HepG2 (cell line): Measurements from ENCODE around the gene TTN. TPM values are rescaled to one million over a fixed set of nuclear protein-coding genes. Genes with fewer than 3 reads are reported as not detected.

ENCODE experiments used
- CBX1 ChIP-seq: IDR thresholded peaks from one replicate; pipeline ENCODE4 v1.6.1; 2016; ENCODE audit warnings: antibody characterized with exemption, low read depth
- ELF4 ChIP-seq: sonication (generic); formaldehyde crosslinking; IDR thresholded peaks from 2 replicates; pipeline ENCODE4 v1.5.0; 2020; ENCODE audit warnings: missing genetic modification reagents, mild to moderate bottlenecking, moderate library complexity, borderline replicate concordance
- GPN1 ChIP-seq: sonication (generic); formaldehyde crosslinking; IDR thresholded peaks from 2 replicates; pipeline ENCODE4 v1.5.1; 2020; ENCODE audit warnings: missing genetic modification reagents, borderline replicate concordance
- KDM5B ChIP-seq: sonication (generic); formaldehyde crosslinking; IDR thresholded peaks from 2 replicates; pipeline ENCODE4 v1.4.0; 2020; ENCODE audit warnings: missing genetic modification reagents, mild to moderate bottlenecking, borderline replicate concordance
- KLF11 ChIP-seq: IDR thresholded peaks from 2 replicates; pipeline ENCODE4 v1.6.1; 2016; ENCODE audit warnings: missing compliant biosample characterization
- KLF15 ChIP-seq: sonication (generic); formaldehyde crosslinking; IDR thresholded peaks from 2 replicates; pipeline ENCODE4 v1.8.1; 2023; ENCODE audit warnings: borderline replicate concordance, mild to moderate bottlenecking, inconsistent platforms, missing genetic modification reagents, mixed read lengths
- KMT2A ChIP-seq: sonication (generic); formaldehyde crosslinking; IDR thresholded peaks from 2 replicates; pipeline ENCODE4 v1.4.0; 2020; ENCODE audit warnings: missing genetic modification reagents
- LCORL ChIP-seq, 2 experiments: fragments of 450-650 bp in 1 of 2; sonication (generic) in 1 of 2; formaldehyde crosslinking in 1 of 2; IDR thresholded peaks; 2 replicates each; pipeline versions ENCODE4 v1.5.0 to v1.6.1; 2017 to 2020; ENCODE audit warnings: antibody characterized with exemption in 1 of 2, missing genetic modification reagents in 1 of 2
- PBX2 ChIP-seq: IDR thresholded peaks from 2 replicates; pipeline ENCODE4 v1.6.1; 2016; ENCODE audit warnings: control low read depth
- POLR2AphosphoS2 ChIP-seq: IDR thresholded peaks from 2 replicates; pipeline ENCODE4 v1.6.1; 2011; ENCODE audit warnings: low read depth, low read length, improper control_type of control experiment
- RCOR2 ChIP-seq: IDR thresholded peaks from 2 replicates; pipeline ENCODE4 v1.6.1; 2016; ENCODE audit warnings: missing biosample characterization, missing genetic modification reagents
- SP1 ChIP-seq, 2 experiments: fragments of 450-650 bp in 1 of 2; sonication (generic) in 1 of 2; formaldehyde crosslinking in 1 of 2; IDR thresholded peaks; 2 replicates each; pipeline versions ENCODE4 v1.4.0 to v1.6.1; 2016 to 2020; ENCODE audit warnings: missing genetic modification reagents in 1 of 2
- SP2 ChIP-seq: sonication (generic); formaldehyde crosslinking; IDR thresholded peaks from 2 replicates; pipeline ENCODE4 v1.5.1; 2020; ENCODE audit warnings: mild to moderate bottlenecking, missing genetic modification reagents
- SPEN ChIP-seq: sonication (generic); formaldehyde crosslinking; IDR thresholded peaks from 2 replicates; pipeline ENCODE4 v1.5.1; 2020; ENCODE audit warnings: low read depth, mild to moderate bottlenecking, missing genetic modification reagents
- ZNF281 ChIP-seq: sonication (generic); formaldehyde crosslinking; IDR thresholded peaks from 2 replicates; pipeline ENCODE4 v1.4.0; 2020; ENCODE audit warnings: missing genetic modification reagents, borderline replicate concordance
- ZNF430 ChIP-seq: sonication (generic); formaldehyde crosslinking; IDR thresholded peaks from 2 replicates; pipeline ENCODE4 v1.9.0; 2021; ENCODE audit warnings: mild to moderate bottlenecking, missing genetic modification reagents
- ZNF501 ChIP-seq: sonication (generic); formaldehyde crosslinking; IDR thresholded peaks from 2 replicates; pipeline ENCODE4 v1.5.1; 2020; ENCODE audit warnings: mild to moderate bottlenecking, moderate library complexity, missing genetic modification reagents
- ZNF547 ChIP-seq: sonication (generic); formaldehyde crosslinking; IDR thresholded peaks from 2 replicates; pipeline ENCODE4 v1.5.1; 2020; ENCODE audit warnings: mild to moderate bottlenecking, missing genetic modification reagents
- ZNF775 ChIP-seq: sonication (generic); formaldehyde crosslinking; IDR thresholded peaks from 2 replicates; pipeline ENCODE4 v1.4.0; 2020; ENCODE audit warnings: missing genetic modification reagents, mild to moderate bottlenecking, moderate library complexity, borderline replicate concordance
- polyA plus RNA-seq, 8 experiments: library from polyadenylated mRNA; depleted of rRNA in 3 of 8; stranded (reverse) in 7 of 8; unstranded in 1 of 8; fragments of >200 nt; fragmentation: Illumina TruSeq in 4 of 8; extraction: Trizol in 4 of 8; gene quantifications; 2 replicates each; pipeline versions ENCODE4 v1.2.1 to v1.2.3, GENCODE V29; 2011 to 2016; ENCODE audit warnings: low read depth in 4 of 8, missing spikeins in 1 of 8, mixed read lengths in 1 of 8; ENCODE audit not compliant: insufficient read depth in 1 of 8
- total RNA-seq, 5 experiments: library from RNA; depleted of rRNA; stranded (reverse); fragments of >200 nt; fragmentation: Illumina TruSeq; extraction: Trizol; gene quantifications; 2 replicates each; pipeline ENCODE4 v1.2.3, GENCODE V29; 2016; ENCODE audit warnings: low read depth in 1 of 5
- TF ChIP-seq, protein P1 (sequence below): sonication (generic); formaldehyde crosslinking; IDR thresholded peaks from 2 replicates; pipeline ENCODE4 v1.4.0; 2020; ENCODE audit warnings: missing genetic modification reagents
- TF ChIP-seq, protein P2 (sequence below): sonication (generic); formaldehyde crosslinking; IDR thresholded peaks from 2 replicates; pipeline ENCODE4 v1.4.0; 2020; ENCODE audit warnings: missing genetic modification reagents, borderline replicate concordance

Gene TTN
- total and polyA plus RNA-seq, 2 of the 13 experiments (the other 11 are each of a cell fraction or from before 2014, with no cell fraction given), result under 0.01 TPM

- peak; percentile 52; the same call in 1 of the 2 replicates for TF ChIP-seq ZNF547 (CRISPR knock-in tag)
- no peak for TF ChIP-seq LCORL (IDR thresholded peaks at IDR 0.05)
- no peak for TF ChIP-seq LCORL (CRISPR knock-in tag; IDR thresholded peaks at IDR 0.05)
- TF ChIP-seq, protein P1, sequence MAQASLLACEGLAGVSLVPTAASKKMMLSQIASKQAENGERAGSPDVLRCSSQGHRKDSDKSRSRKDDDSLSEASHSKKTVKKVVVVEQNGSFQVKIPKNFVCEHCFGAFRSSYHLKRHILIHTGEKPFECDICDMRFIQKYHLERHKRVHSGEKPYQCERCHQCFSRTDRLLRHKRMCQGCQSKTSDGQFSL (CRISPR knock-in tag), result peak; percentile 34; the same call in 1 of the 2 replicates
- TF ChIP-seq POLR2AphosphoS2, result no peak
- TF ChIP-seq RCOR2 (CRISPR knock-in tag), result no peak
- TF ChIP-seq SPEN (CRISPR knock-in tag), result peak; percentile 95
- TF ChIP-seq KDM5B, result peak; percentile 91; the same call in 1 of the 2 replicates
- TF ChIP-seq ZNF501 (CRISPR knock-in tag), result no peak; the same call in 1 of the 2 replicates
- no peak for TF ChIP-seq SP1 (IDR thresholded peaks at IDR 0.05)
- peak; percentile 63; the same call in 1 of the 2 replicates for TF ChIP-seq SP1 (CRISPR knock-in tag; IDR thresholded peaks at IDR 0.05)
- no peak for TF ChIP-seq CBX1
- TF ChIP-seq ZNF430 (CRISPR knock-in tag), result no peak
- TF ChIP-seq, protein P2, sequence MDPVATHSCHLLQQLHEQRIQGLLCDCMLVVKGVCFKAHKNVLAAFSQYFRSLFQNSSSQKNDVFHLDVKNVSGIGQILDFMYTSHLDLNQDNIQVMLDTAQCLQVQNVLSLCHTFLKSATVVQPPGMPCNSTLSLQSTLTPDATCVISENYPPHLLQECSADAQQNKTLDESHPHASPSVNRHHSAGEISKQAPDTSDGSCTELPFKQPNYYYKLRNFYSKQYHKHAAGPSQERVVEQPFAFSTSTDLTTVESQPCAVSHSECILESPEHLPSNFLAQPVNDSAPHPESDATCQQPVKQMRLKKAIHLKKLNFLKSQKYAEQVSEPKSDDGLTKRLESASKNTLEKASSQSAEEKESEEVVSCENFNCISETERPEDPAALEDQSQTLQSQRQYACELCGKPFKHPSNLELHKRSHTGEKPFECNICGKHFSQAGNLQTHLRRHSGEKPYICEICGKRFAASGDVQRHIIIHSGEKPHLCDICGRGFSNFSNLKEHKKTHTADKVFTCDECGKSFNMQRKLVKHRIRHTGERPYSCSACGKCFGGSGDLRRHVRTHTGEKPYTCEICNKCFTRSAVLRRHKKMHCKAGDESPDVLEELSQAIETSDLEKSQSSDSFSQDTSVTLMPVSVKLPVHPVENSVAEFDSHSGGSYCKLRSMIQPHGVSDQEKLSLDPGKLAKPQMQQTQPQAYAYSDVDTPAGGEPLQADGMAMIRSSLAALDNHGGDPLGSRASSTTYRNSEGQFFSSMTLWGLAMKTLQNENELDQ, result no peak
- no peak for TF ChIP-seq ZNF775 (CRISPR knock-in tag)
- TF ChIP-seq KMT2A, result no peak
- TF ChIP-seq SP2 (CRISPR knock-in tag), result no peak
- TF ChIP-seq GPN1 (CRISPR knock-in tag), result no peak
- peak; percentile 60; the same call in 1 of the 2 replicates for TF ChIP-seq KLF15 (CRISPR knock-in tag)
- TF ChIP-seq ZNF281 (CRISPR knock-in tag), result no peak; the same call in 1 of the 2 replicates
- no peak for TF ChIP-seq PBX2 (CRISPR knock-in tag)
- TF ChIP-seq ELF4, result no peak
- TF ChIP-seq KLF11, result no peak
These were observed 326.7 kb downstream of the TTN start, which contains the start of gene PLEKHA3 (continued) for GRCh38 chr2:178480227-178481181.
